ENCODE results near the gene TSN. TPM values are rescaled to one million over a fixed set of nuclear protein-coding genes. Genes with fewer than 3 reads are reported as not detected.
A peak's percentile ranks its signal among the peaks of the same experiment; 100 is the strongest.

The TSN gene
- total RNA-seq, 1 experiment from 2014 or later: 91.5 TPM

DNA sequence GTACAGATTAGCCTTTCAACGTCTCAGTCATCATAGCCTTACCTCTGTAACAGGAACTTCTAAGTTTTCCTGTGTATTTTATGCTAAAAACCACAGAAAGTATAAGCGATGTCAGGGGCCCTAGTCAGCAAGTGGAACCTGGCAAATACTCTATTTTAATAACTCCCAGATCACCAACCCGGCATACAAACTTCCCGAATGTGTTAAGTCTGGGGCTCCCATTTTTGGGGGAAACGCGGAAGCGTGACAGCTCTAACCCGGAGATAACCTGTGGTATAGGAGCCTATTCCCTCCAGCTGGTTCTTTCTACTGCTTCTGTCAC lies 19.4 kb upstream of the TSN start (continued):
- TF ChIP-seq, protein P1, sequence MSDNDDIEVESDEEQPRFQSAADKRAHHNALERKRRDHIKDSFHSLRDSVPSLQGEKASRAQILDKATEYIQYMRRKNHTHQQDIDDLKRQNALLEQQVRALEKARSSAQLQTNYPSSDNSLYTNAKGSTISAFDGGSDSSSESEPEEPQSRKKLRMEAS (IDR thresholded peaks at IDR 0.05): no peak
- TF ChIP-seq, protein P2, sequence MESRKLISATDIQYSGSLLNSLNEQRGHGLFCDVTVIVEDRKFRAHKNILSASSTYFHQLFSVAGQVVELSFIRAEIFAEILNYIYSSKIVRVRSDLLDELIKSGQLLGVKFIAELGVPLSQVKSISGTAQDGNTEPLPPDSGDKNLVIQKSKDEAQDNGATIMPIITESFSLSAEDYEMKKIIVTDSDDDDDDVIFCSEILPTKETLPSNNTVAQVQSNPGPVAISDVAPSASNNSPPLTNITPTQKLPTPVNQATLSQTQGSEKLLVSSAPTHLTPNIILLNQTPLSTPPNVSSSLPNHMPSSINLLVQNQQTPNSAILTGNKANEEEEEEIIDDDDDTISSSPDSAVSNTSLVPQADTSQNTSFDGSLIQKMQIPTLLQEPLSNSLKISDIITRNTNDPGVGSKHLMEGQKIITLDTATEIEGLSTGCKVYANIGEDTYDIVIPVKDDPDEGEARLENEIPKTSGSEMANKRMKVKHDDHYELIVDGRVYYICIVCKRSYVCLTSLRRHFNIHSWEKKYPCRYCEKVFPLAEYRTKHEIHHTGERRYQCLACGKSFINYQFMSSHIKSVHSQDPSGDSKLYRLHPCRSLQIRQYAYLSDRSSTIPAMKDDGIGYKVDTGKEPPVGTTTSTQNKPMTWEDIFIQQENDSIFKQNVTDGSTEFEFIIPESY (IDR thresholded peaks at IDR 0.05; ENCODE audit: extremely low read depth, insufficient replicate concordance, low read length): no peak
- no peak for TF ChIP-seq POLR2A (IDR thresholded peaks at IDR 0.05; ENCODE audit: borderline replicate concordance, extremely low read depth, insufficient read depth, insufficient read length)
- no peak for TF ChIP-seq CTCF (IDR thresholded peaks at IDR 0.05 in 2 of 3, conservative IDR thresholded peaks at IDR 0.05 in 1 of 3; ENCODE audit: borderline replicate concordance in 1 of 3, insufficient read depth in 1 of 3, low read depth in 2 of 3, low read length in 2 of 3)

- BruUV-seq (replicated peaks): no TSS peak
- Histone ChIP-seq H3K36me3 (ENCODE audit: control insufficient read depth in 1 of 2, insufficient read depth in 2 of 2, low read length in 2 of 2) (peaks cover 19 to 23% of the 10 kb centered on the region in 2 experiments), H3K9me2 (ENCODE audit: insufficient read depth) (no peaks in the 10 kb centered on the region), H3K4me1 (ENCODE audit: control insufficient read depth in 1 of 2, insufficient read depth in 2 of 2, low read length in 2 of 2) (peaks cover 8 to 13% of the 10 kb centered on the region in 2 experiments; a peak in 3 of 4 replicates), H2AFZ (ENCODE audit: low read depth, low read length, poor library complexity, severe bottlenecking) (no peak within 1 kb of the TSS), H3K27me3 (ENCODE audit: insufficient read depth, low read length) (no peaks in the 10 kb centered on the region), H3K4me3 (replicated peaks in 1 of 2; ENCODE audit: low read depth in 1 of 2, low read length in 2 of 2) (peak within 1 kb of the TSS; percentile 97 to 100), H3K9ac (ENCODE audit: low read length) (peak within 1 kb of the TSS; percentile 92), H3K27ac (ENCODE audit: low read depth, low read length) (peak within 1 kb of the TSS; percentile 70), H4K20me1 (ENCODE audit: insufficient read depth) (peaks cover 9% of the 10 kb centered on the region), H3K79me2 (ENCODE audit: insufficient read depth, low read length) (peaks cover 50% of the 10 kb centered on the region), H3K9me3 (ENCODE audit: control insufficient read depth in 1 of 2, insufficient read depth in 1 of 2, low read depth in 1 of 2, low read length in 2 of 2) (no peaks in the 10 kb centered on the region), H3K4me2 (ENCODE audit: low read length) (peak within 1 kb of the TSS; percentile 79)
- POLR2A ChIA-PET: interaction anchor here (2.4 kb wide), 1 partner anchor 206 kb away, joined by 20 read pairs; the partner anchor contains the start of gene RNU4ATAC
- RAD21 ChIA-PET (ENCODE audit: low non-redundant PET in 1 of 2, low total read pairs in 2 of 2, uncharacterized antibody in 2 of 2, unreplicated experiment in 2 of 2): interaction anchor here (0.6 to 1.1 kb wide), 4 partner anchors 37 to 654 kb away, joined by 3 to 5 read pairs (median 3); no protein-coding TSS in a partner anchor
- CTCF ChIA-PET: interaction anchor here (0.6 to 1.3 kb wide), 5 partner anchors 37 to 608 kb away, joined by 3 to 6 read pairs (median 3); no protein-coding TSS in a partner anchor
- peak; percentile 93 for DNase-seq (ENCODE audit: low read depth, low spot score)
- peak; percentile 94 for ATAC-seq
- intact Hi-C loops (cut with micrococcal nuclease): no loop called here
- TF ChIP-seq REST (IDR thresholded peaks at IDR 0.05; ENCODE audit: low read depth) (no peak), JUND (IDR thresholded peaks at IDR 0.05) (no peak), POLR2A (IDR thresholded peaks at IDR 0.05; ENCODE audit: borderline replicate concordance, extremely low read depth, insufficient read depth, insufficient read length) (peak; percentile 47), ZFX (IDR thresholded peaks at IDR 0.05) (peak; percentile 54; the same call in 1 of the 2 replicates), EGR1 (IDR thresholded peaks at IDR 0.05; ENCODE audit: low read depth) (peak; percentile 74), SP1 (IDR thresholded peaks at IDR 0.05; ENCODE audit: low read depth) (peak; percentile 58)
- TF ChIP-seq, protein P3, sequence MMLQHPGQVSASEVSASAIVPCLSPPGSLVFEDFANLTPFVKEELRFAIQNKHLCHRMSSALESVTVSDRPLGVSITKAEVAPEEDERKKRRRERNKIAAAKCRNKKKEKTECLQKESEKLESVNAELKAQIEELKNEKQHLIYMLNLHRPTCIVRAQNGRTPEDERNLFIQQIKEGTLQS (IDR thresholded peaks at IDR 0.05): no peak
- TF ChIP-seq, protein P2 (IDR thresholded peaks at IDR 0.05; ENCODE audit: extremely low read depth, insufficient replicate concordance, low read length): peak; percentile 15
- TF ChIP-seq, protein P1 (IDR thresholded peaks at IDR 0.05): peak; percentile 98
Measured at GRCh38 chr2:121736462-121737336, 18.8 kb upstream of the TSN start, which contains the start of gene NIFK. Gene NIFK, minus strand, starts transcription at chr2:121736875. Its CDS starts 25 bp downstream, at chr2:121736850.
